GM21723 (cell line): ENCODE data around the gene ZBTB17.
"Not testable (repeated sequence)": the region's sequence is repeated elsewhere in the genome, so short reads cannot be mapped to it uniquely, and the experiment has no call there.

Experiments
- ATAC-seq: cut with Tn5 transposase; IDR thresholded peaks from one replicate; pipeline ENCODE4 v1.9.1; 2021; ENCODE audit warnings: mild to moderate bottlenecking, moderate library complexity; ENCODE audit not compliant: unreplicated experiment

Gene ZBTB17

GRCh38 chr1:15991427-15992186, 15.7 kb upstream of the ZBTB17 start:
- no peak for ATAC-seq

GRCh38 chr1:15989776-15990175, 13.9 kb upstream of the ZBTB17 start:
- ATAC-seq: no peak

- ATAC-seq: no peak
These were observed 13.2 kb upstream of the ZBTB17 start for GRCh38 chr1:15988856-15989736.

GRCh38 chr1:15985611-15986297, 9.9 kb upstream of the ZBTB17 start:
- no peak for ATAC-seq

GRCh38 chr1:15983275-15983674, 7.4 kb upstream of the ZBTB17 start:
- no peak for ATAC-seq

- no peak for ATAC-seq
These were observed 5.8 kb upstream of the ZBTB17 start for GRCh38 chr1:15981679-15982078.

GRCh38 chr1:15977947-15978346, 2.0 kb upstream of the ZBTB17 start:
- not testable (repeated sequence) for ATAC-seq

- ATAC-seq: peak; percentile 65
These were observed 520 bp downstream of the ZBTB17 start for GRCh38 chr1:15975358-15975804.

- peak; percentile 40 for ATAC-seq
These were observed 1.0 kb downstream of the ZBTB17 start for GRCh38 chr1:15974855-15975254.

- ATAC-seq: no peak
These were observed 2.1 kb downstream of the ZBTB17 start for GRCh38 chr1:15973772-15974171.

- ATAC-seq: no peak
These were observed 3.5 kb downstream of the ZBTB17 start for GRCh38 chr1:15972409-15972808.

- ATAC-seq: no peak
These were observed 5.0 kb downstream of the ZBTB17 start for GRCh38 chr1:15970911-15971310.

- ATAC-seq: no peak
These were observed 6.5 kb downstream of the ZBTB17 start for GRCh38 chr1:15969321-15969880.

GRCh38 chr1:15968172-15968571, 7.7 kb downstream of the ZBTB17 start:
- ATAC-seq: no peak

- no peak for ATAC-seq
These were observed 9.0 kb downstream of the ZBTB17 start for GRCh38 chr1:15966956-15967344.

- ATAC-seq: peak; percentile 71
These were observed 9.6 kb downstream of the ZBTB17 start for GRCh38 chr1:15966081-15966955.

- ATAC-seq: no peak
These were observed 10.6 kb downstream of the ZBTB17 start for GRCh38 chr1:15965228-15965767.

- no peak for ATAC-seq
These were observed 11.8 kb downstream of the ZBTB17 start for GRCh38 chr1:15963968-15964648.

GRCh38 chr1:15963363-15963967, 12.4 kb downstream of the ZBTB17 start:
- no peak for ATAC-seq
